GM12891 (cell line): ENCODE results near the gene FAM174B.

Source experiments
- DNase-seq: peaks from one replicate; pipeline ENCODE4 v3.0.0; 2011; ENCODE audit warnings: low spot score; ENCODE audit not compliant: insufficient read length
- FAIRE-seq: peaks from 2 replicates; lab custom pipeline; 2011; peaks lifted over from hg19 to GRCh38; lab: Jason Lieb, UNC
- PAX5 ChIP-seq: IDR thresholded peaks from 2 replicates; pipeline ENCODE4 v1.6.1; 2011; ENCODE audit warnings: low read length, moderate library complexity, mild to moderate bottlenecking; ENCODE audit not compliant: insufficient read depth, severe bottlenecking
- POLR2A ChIP-seq: IDR thresholded peaks from 2 replicates; pipeline ENCODE4 v1.6.1; 2011; ENCODE audit warnings: low read depth, low read length, control low read depth
- POLR2AphosphoS5 ChIP-seq: IDR thresholded peaks from 2 replicates; pipeline ENCODE4 v1.6.1; 2011; ENCODE audit warnings: low read depth, low read length, control low read depth
- POU2F2 ChIP-seq: IDR thresholded peaks from 2 replicates; pipeline ENCODE4 v1.6.1; 2011; ENCODE audit warnings: low read depth, mild to moderate bottlenecking, control low read depth, low read length, moderate library complexity
- SPI1 ChIP-seq: IDR thresholded peaks from 2 replicates; pipeline ENCODE4 v1.6.1; 2011; ENCODE audit warnings: low read depth, low read length, control low read depth
- TAF1 ChIP-seq: IDR thresholded peaks from 2 replicates; pipeline ENCODE4 v1.6.1; 2011; ENCODE audit warnings: low read depth, low read length, control low read depth

Gene FAM174B

DNA sequence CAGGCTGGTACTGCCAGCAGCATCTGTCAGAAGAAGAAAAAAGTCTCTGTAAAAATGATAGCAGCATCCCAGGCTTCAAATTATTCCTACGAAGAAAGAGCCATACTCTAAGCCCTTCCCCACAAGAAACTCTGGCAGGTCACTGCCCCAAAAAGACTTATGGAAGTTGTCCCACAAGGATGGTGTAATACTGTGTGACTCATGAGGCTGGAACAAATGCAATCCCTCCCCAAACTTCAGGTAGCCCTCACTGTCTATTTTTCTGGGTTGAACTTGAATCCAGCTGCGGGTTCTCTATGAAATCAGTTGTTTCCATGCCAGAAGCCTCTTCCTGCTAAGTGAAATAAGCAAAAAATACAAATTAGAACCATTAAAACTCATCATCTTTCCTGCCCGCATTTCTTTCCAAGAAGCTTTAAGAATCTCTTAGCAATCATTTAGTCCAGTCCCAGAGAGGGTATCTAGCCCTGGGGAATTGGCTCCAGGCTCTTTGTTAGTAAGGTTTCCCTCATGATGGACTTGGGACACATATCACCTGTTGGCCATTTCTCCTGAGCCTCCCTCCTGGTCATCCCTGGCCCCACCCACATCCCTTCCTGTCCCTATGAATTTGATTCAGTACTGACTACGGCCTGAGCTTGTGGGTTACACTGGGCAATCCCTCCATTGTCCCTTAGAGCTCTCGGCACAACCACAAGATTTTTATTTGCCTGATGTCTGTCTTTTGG, 51.7 kb downstream of the FAM174B start:
- FAIRE-seq (no peak), DNase-seq (no peak)
- no peak for TF ChIP-seq POLR2A

- no peak for DNase-seq
- TF ChIP-seq POU2F2, result no peak
- no peak for TF ChIP-seq POLR2AphosphoS5
- no peak for TF ChIP-seq SPI1
- no peak for TF ChIP-seq POLR2A
- no peak for TF ChIP-seq PAX5
- TF ChIP-seq TAF1, result no peak
- FAIRE-seq, result no peak
Measured at GRCh38 chr15:92603278-92603677, 52.3 kb downstream of the FAM174B start.

DNA sequence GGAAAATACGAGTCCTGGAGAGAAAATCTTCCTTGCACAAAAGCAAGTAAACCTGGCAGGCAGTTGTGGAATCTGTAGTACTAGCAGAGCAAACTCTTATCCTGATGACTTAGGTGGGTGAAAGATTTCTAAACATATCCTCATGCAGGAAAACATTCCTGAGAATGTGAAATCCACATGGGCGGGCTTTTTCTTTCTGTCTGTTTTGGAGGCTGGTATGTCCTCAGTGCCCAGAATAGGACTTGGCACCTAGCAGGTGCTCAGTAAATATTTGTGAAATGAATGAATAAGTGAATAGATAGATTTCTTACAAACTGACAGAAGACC, 53.3 kb downstream of the FAM174B start:
- FAIRE-seq, result no peak
- DNase-seq, result no peak
- TF ChIP-seq TAF1, result no peak
- TF ChIP-seq PAX5, result no peak
- no peak for TF ChIP-seq SPI1
- no peak for TF ChIP-seq POU2F2
- no peak for TF ChIP-seq POLR2AphosphoS5
- no peak for TF ChIP-seq POLR2A

GRCh38 chr15:92601592-92602266, 53.8 kb downstream of the FAM174B start:
- TF ChIP-seq TAF1, result no peak
- no peak for TF ChIP-seq POU2F2
- no peak for TF ChIP-seq SPI1
- no peak for TF ChIP-seq PAX5
- no peak for TF ChIP-seq POLR2A
- no peak for TF ChIP-seq POLR2AphosphoS5
- DNase-seq, result no peak
- FAIRE-seq, result no peak

- no peak for FAIRE-seq
Measured at GRCh38 chr15:92600856-92601255, 54.7 kb downstream of the FAM174B start.

GRCh38 chr15:92599394-92599970, 56.1 kb downstream of the FAM174B start:
- FAIRE-seq (no peak), DNase-seq (no peak)
- TF ChIP-seq SPI1, result no peak
- no peak for TF ChIP-seq POU2F2
- no peak for TF ChIP-seq POLR2AphosphoS5
- TF ChIP-seq POLR2A, result no peak

More at GRCh38 chr15:92600856-92601255, 54.7 kb downstream of the FAM174B start:
- TF ChIP-seq TAF1 (no peak), POLR2AphosphoS5 (no peak), SPI1 (no peak), POU2F2 (no peak), POLR2A (no peak), PAX5 (no peak)
- no peak for DNase-seq

GRCh38 chr15:92597548-92597947, 58.0 kb downstream of the FAM174B start:
- FAIRE-seq (no peak), DNase-seq (no peak)
- no peak for TF ChIP-seq TAF1
- TF ChIP-seq POLR2AphosphoS5, result no peak
- no peak for TF ChIP-seq POU2F2
- no peak for TF ChIP-seq PAX5
- no peak for TF ChIP-seq POLR2A
- no peak for TF ChIP-seq SPI1

- no peak for FAIRE-seq
Measured at GRCh38 chr15:92596623-92597022, 59.0 kb downstream of the FAM174B start.

GRCh38 chr15:92595506-92596381, 59.8 kb downstream of the FAM174B start:
- TF ChIP-seq TAF1, result no peak
- FAIRE-seq (no peak), DNase-seq (no peak)

More at GRCh38 chr15:92596623-92597022, 59.0 kb downstream of the FAM174B start:
- TF ChIP-seq SPI1 (no peak), POLR2AphosphoS5 (no peak), PAX5 (no peak), TAF1 (no peak), POU2F2 (no peak), POLR2A (no peak)
- DNase-seq, result no peak
